Amniotic epithelial cell (primary cell): ENCODE data around the gene MECR.
A peak's percentile ranks its signal among the peaks of the same experiment; 100 is the strongest.

Experiments
- DNase-seq: peaks from one replicate; pipeline ENCODE4 v3.0.0-alpha.2; 2010; ENCODE audit warnings: low read depth

Gene MECR

DNA sequence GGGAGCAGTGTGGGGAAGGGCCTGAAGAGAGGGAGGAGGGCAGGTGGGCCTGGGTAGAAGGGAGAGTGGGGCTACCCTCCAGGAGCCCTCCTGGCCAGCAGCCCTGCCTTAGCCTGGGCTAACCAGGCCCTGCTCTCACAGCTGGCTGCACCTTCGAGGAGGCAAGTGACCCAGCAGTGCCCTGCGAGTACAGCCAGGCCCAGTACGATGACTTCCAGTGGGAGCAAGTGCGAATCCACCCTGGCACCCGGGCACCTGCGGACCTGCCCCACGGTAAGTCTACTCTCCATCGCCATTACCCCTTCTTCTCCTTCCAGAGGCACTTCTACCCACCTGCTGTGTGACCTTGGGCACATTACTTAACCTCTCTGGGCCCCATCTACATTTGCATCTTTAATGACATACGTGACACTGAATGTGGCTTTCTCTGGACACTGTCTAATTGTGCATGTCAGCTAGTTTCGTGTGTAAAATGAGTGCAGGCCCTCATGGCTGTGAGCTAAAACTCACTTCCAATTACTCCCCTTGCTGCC, 24.5 kb upstream of the MECR start:
- DNase-seq, result no peak

DNA sequence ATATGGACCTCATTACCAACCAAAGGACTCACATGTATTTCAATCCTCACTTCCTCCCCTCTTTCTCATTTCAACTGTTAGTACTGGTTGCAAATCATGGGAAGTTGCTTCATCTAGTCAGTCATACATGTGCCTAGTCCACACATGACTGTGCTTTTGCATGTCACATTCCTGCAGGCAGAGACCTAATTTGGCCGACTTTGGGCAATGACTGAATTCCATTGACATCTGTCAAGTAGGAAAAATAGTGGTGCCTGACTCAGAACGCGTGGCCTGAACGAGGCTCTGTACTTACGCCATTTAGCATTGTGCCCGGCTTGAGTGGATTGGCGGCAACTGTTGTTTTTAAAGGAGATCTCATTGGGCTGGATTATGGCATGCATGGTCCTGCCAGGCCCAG, 23.6 kb upstream of the MECR start:
- DNase-seq, result peak; percentile 37

DNA sequence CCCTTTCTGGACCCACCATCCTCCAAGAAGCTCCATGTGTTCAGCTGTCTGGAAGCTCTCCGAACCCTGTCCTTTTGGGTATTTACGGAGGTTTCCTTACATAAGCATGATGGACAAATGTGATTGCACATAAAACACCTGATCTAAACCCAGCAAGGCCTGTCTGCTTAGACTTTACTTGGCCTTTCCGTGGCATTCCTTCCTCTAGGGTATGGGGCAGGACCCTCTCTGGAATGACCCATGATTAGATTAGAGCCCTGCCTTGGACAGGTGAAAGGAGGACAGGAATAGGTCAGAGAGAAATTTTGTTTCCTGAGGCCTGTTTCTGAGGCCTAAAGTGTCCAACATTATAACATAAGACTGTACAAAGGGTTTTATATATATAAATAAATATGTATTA, 22.4 kb upstream of the MECR start:
- no peak for DNase-seq

DNA sequence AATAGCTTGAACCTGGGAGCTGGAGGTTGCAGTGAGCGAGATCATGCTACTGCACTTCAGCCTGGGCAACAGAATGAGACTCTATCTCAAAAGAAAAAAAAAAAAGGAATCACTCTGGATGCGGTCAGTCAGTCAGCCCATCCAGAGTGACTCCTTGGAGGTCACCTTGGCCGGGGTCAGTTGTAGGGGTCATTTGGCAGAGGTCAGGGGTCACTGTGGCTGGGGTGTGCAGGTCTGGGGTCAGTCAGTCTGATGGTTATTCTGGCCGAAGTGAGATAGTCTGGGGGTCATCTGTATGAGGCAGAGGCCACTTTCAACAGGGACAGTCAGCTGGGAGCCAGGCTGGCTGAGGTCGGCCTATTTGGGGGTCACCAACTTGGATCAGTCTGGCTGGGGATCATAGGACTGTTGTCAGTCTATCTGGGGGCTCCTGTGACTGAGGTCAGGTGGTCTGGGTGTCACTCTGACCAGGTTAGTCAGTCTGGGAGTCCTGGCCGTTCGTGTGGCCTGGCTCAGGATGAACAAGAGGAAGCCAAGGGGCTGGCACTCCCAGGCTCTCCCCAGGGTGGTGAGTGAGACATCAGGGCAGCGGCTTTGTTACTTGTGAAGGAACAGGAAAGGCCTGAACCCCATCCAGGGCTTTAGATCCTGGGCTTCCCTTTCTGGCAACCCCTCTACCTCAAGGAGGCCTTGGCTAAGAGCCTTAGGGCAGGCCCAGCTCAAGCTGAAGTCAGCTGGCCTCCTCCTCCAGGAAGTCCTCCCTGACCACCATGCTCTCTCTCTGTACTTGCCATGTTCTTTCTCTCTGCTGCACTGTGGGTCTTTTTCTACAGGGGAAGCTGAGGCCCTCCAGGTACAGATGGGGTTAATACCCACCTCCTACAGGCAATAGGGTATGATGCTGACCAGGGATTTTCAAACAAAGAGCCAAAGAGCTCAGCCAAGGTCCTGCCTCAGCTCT, 20.7 kb upstream of the MECR start:
- no peak for DNase-seq

DNA sequence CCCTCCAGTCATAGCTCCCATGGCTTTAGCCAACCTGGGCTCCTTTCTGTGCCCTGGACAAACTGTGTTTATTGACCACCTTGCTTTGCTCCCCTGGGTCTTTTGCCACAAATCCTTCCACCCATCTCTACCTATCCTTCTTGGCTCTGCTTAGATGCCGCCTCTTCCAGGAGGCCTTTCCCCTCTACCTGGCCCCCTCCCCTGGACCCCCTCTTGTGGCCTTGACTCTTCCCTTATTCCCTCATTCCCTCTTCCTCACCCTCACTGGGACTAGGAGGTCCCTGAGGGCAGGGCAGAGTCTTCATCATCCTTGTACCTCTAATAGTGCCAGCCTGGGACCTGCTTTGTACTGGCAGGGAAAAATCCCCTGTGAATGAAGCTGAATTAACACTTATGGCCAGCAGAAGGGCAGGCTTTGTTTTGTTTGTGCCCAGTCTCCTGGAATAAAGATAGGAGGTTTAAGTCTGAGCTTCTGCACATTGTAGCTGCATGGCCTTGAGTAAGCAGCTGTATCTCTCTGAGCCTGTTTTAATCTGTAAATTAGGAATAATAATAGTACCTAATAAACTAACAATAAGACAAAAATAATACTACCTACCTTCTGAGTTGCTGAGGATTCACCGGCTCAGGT, 19.3 kb upstream of the MECR start:
- DNase-seq, result no peak

DNA sequence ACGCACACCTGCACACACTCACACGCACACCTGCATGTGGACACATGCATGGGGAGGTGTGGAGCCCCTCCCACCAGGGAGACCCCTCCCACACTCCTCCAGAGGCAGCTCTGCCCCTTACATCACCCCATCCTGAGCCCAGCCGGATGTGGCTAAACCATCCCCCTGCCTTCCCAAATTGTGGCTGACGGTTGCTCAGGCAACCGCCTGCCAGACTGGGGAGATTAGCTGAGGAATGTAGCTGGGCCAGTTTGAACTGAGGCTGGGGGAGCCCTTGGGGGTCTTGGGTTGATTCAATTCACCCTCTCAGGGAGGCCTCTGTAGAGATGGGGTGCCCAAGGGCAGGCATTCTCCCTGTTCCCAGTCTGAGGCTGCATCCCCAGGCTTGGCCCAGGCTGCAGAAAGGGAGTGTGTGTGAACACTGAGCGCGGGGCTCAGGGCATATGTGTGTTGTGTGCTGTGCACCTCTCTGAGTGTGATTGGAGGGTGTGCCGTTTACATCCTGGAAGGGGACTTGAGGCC, 18.5 kb upstream of the MECR start:
- DNase-seq, result peak; percentile 61

DNA sequence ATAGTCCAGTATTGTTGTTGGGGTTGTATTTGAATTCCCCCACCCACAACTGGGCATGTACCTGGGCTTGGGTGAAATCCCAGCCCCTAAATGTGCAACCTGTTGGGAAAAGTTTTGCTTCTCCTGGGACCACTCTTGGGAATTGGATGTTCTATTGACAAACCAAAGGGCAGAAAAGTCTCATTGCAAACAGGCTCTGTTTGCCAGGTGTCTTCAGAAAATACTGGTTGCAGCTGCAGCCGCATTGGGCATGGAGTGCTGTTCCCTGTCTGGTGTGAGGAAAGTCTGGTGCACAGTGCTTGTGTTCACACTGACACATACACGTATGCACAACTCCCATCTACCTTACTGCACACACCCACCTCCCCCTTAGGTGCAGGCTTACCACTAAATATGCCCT, 17.7 kb upstream of the MECR start:
- DNase-seq, result no peak

DNA sequence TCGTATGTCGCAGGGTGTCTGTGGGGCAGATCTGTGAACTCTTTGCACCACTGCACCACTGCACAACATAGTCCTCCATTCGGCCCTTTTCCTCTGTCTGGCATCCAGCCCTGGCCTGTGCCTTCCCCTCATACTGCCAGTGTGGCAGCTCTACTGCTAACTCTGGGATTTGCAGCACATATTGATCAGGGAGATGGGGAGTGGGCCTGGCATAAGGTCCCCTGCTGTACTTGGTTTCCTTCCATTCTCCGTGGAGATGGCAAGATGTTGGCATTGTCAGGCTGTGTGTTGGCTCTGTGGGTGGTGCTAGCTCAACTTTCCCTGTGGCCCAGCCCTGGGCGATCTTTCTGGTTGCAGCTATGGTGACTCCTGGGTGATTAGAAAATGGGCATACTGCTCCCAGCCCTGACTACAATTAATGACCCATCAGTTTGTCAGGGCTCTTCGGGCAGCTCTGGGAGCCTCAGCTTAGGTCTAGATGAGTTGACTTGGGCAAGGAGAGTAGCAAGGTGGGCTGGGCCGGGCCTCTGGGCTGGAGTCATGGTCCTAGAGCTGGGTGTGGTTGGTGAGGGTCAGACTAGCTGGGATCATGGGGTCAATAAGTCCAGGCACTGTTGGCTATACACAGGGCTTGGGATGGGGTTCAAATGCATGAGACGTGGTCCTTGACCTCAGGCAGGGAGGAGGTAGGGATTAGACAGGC, 17.0 kb upstream of the MECR start:
- no peak for DNase-seq

DNA sequence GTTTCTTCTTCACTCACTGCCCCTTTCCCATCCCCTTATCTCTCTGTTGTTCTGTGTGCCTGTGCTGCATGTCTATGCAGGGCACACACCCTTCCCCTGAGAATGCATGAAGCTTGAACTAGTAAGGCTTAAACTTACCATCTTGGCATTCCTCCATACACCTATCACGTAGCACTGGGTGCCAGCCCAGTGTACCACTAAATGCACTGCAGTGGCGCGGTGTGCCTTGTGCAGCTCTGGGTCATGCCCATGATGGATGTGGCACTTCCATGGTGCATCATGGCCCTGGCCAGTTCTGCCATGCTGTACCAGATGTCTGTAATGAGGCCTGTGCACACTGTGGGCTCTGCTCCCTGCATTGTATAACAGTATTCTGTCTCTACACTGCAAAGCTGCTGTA, 16.3 kb upstream of the MECR start:
- DNase-seq, result no peak

DNA sequence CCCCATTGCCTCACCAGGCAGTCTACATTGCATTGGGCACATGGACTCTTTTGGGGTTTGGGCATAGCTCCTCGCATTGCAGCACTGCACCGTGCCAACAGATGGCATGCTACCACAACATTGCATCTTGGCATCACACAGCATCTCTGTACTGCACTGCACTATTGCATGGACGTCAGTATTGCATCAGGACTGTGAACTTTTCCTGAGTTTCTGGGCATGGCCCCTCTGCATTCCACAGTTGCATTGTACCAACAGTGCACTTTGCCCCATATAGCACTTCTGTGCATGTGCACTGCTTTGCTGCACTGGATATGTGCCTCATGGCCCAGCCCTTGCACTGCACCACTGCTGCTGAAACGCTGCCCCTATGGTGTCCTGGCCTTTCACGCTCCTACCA, 15.1 kb upstream of the MECR start:
- peak; percentile 73 for DNase-seq

DNA sequence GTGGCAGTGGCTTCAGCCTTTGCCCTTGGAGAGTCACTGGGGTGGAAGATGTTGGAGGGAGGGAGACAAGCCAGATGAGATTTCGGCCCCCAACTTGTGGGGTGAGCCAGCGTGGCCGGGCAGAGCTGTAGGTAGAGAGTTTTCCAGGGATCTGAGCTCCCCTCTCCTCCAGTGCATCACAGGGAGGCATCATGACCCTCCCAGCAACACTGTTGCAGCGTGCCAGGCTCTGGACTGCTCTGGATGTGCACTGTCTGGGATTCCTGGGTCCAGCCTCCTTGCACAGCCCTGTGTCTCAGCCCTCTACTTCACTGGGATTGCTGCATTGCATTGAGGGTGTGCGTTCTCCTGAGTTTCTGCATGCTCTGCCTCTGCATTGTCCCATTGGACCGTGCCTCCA, 14.5 kb upstream of the MECR start:
- no peak for DNase-seq

DNA sequence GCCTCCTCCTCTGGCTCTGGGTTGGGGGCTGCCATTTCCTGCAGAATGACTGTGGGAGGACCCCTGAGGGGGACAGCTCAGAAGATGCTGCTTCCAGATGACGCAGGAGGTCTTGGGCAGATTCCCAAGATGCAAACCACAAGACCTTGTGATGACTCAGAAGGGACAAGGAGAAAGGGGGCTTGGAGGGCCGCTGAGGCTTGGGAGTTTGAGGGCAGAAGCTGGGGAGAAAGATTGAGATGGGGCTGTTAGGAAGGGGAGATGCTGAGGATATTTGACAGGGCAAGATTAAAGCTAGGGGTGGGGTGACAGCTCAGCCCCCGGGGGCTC, 13.1 kb upstream of the MECR start:
- peak; percentile 72 for DNase-seq

DNA sequence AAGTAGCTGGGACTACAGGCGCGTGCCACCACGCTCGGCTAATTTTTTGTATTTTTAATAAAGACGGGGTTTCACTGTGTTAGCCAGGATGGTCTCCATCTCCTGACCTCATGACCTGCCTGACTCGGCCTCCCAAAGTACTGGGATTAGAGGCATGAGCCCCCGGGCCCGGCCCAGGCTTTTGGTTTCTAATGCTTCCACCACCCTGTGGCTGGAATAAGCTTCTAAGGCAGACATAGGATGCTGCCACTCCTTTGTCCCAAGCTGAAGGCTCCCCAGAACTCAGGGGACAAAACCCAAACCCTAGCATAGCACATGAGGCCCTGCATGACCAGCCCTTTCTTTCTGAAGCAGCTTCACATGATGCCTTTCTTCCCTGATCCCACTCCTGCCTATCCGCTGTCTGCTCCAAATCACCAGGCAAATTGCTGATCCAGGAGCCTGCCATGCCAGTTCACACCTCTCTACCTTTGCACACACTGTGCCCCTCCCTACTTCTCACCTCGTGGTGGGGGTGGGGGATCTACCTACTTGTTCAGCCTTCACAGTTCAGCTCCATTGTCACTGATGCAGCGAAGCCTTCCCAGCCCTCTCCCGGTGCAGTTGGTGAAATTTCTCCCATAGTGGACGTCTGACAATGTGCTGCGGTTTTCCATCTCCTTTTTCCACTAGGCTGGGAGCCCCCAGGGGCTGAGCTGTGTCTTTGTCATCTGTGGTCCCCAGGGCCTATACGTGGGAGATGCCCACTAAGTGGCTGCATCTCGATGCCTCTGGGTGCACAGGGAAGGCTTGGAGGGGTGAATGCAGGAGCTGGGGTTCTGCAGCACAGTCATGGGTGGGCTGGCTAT, 12.5 kb upstream of the MECR start:
- no peak for DNase-seq

DNA sequence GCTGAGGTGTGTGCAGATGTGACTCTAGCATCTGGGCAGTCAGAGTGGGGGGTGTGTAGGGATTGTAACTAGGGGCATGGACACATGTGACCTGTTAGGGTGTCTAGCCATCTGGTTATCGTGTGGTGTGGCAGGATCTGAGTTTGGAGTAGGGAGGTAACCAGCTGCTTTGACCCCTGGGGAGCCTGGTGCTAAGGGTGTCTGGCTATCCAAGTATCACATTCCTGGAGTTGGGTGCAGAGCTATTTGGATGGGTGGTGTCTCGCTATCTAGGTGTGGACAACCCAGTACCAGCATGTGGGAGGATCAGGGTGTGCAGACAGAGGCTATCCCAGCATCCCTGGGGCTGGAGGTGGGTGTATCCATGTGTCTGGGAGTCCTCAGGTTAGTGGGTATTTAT, 10.3 kb upstream of the MECR start:
- DNase-seq, result no peak

DNA sequence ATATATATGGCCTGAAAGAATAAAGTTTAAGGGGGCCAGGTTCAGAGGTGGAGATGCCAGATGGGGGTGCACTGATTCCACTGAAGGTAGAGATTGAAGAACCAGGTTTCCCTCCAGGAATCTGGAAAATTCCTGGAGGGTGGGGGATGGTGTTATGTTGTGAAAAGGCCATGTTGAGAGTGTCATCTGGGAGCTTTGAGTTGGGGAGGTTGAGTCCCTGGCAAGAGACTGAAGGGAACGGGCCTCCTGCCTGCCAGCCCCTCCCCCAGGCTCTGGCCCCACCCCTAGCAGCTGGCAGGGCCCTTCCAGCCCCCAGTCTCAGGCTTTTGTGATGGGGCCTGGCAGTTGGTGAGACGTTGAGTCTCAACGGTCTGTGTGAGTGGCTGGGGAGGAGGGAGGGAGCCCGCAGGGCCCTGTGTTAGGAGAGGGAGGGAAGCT, 9.7 kb upstream of the MECR start:
- DNase-seq, result peak; percentile 58

DNA sequence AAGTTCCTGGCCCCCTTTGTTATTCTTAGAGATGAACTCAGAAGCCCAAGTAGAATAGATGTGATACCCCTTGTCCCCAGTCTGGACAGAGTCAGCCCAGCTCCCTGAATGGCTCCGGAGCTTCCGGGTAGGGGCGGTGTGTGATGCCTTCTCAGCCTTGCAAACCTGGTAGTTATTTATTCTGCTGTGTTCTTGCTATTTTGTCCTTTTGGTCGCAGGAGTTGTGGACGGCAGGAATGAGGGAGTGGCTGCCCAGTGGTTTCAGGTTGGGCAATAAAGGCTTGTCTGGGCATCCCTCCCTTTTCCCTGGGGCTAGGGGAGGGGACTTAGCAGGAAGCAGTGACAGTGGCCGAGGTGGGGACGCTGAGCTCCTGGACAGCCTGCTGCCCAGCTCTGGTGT, 8.4 kb upstream of the MECR start:
- no peak for DNase-seq

DNA sequence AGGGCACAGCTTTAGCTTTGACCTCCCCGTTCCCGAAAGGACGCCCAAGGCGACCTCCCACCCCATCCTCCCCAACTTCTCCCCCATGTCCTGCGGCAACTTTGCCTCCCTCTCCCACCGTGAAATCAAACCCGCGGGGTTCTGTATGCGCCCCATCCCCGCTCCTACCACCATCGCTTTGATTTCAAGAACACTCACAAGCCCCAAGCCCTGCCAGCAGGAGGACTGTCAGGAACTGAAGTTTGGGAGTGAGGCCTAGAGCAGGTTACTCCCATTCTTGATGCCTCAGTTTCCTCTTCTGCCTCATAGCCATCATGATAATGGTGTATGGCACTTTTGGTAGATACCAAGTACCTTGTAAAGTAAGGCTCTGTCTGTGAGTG, 7.9 kb upstream of the MECR start:
- DNase-seq, result no peak

DNA sequence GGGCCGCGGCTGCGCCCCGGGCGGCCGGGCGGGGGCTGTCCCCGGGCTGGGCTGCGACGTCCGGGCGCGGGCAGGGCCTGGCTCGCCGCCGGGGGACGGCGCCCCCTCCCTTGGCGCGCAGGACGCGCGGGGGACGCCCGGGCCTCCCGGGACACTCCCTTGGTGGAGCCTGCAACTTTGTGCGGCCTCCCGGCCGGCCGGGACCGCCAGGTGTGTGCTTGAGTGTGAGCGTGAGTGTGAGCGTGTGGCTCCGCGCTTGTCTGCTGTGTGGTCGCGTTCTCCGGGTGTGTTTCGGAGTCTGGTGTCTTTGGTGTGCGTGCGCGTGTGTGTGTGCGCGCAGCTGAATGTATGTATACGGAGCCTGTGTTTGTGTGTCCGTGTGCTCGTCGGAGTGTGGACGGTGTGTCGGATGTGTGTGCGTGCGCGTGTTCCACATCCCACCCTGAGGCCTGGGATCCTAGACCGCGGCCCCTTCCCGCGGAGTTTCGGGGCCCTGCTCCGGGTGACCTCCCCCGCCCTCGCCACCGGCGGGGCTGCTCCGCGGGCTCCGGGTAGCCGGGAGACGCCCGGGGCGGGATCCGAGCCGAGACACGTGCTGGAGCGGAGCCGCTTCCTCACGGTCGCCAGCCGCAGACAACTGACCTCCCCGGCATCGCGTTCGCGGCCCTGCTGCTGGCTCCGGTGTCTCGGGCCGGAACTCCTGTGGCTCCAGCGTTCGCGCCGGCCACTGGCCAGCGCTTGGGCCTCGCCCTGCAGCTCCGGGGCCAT, 7.3 kb upstream of the MECR start:
- DNase-seq, result no peak

DNA sequence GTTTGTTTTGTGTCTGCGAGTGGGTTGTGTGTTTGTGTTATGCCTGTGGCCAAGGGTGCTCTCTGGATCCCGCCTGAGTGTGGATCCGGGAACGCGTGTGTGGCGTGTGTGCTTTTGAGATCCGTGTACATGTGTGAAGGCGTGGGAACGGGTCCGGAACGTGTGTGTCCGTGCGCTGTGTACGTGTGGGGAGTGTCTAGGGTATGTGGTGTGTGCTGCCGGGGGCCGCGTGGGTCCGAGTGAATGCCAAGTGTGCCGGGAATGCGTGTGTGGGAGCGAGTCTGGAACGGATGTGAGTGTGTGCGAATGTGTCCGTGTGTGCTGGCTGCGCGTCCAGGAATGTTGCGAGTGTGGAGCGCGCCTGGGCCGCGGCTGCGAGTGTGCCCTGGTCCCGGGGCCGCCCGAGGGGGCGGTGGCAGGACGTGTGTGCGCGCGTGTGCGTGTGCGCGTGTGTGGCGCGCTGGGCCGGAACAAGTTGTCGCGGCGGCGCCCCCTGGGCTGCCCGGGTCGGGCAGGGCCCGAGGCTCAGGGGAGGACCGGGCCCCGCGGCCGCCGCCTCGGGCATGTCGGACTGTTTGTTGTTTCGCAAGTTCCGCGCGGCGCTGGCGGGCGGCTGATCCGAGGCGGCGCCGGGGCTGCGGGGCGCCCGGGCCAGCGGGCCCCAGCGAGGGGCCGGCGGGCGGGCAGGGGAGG, 6.5 kb upstream of the MECR start:
- DNase-seq, result peak; percentile 63

DNA sequence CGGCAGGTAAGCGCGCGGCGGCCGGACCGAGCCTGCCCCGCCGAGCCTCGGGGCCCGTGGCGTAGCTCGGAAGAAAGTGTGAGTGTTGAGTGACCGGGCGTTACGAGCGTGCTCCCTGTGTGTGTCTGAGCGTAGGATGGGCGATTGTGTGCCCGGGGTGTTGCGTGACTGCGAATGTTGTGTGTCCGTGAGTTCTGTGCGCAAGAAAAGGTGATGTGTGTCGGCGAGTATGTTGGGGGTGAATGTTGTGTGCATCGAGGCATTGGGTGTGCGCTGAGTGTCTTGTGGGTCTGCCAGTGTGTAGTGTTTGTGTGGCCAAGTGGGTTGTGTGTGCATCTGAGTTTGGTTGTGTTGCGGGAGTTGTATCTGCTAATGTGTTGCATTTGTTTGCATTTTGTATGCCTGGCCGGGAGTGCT, 6.0 kb upstream of the MECR start:
- peak; percentile 40 for DNase-seq
